ENCODE results near the gene ETS1.

The ETS1 gene

DNA sequence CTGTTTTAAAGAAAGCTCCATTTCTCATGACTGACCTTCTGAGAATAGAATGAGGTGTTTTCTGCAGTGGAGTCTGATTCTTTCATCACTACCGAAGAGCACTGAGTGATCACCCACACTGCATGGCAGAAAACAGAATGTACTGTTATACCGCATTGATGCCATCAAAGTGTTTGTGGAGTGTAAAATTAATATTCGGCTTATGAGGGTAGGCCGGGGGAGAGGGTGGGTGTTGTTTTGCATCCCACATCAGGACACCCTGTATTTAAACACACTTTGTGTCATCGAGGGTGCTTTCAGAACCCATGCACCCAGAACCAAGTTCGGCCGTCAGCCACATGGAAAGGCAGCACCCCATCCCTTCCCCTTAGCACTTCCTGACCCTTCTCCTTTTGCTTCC, 41.3 kb upstream of the ETS1 start:
- TF ChIP-seq, protein P1, sequence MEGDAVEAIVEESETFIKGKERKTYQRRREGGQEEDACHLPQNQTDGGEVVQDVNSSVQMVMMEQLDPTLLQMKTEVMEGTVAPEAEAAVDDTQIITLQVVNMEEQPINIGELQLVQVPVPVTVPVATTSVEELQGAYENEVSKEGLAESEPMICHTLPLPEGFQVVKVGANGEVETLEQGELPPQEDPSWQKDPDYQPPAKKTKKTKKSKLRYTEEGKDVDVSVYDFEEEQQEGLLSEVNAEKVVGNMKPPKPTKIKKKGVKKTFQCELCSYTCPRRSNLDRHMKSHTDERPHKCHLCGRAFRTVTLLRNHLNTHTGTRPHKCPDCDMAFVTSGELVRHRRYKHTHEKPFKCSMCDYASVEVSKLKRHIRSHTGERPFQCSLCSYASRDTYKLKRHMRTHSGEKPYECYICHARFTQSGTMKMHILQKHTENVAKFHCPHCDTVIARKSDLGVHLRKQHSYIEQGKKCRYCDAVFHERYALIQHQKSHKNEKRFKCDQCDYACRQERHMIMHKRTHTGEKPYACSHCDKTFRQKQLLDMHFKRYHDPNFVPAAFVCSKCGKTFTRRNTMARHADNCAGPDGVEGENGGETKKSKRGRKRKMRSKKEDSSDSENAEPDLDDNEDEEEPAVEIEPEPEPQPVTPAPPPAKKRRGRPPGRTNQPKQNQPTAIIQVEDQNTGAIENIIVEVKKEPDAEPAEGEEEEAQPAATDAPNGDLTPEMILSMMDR (IDR thresholded peaks at IDR 0.05; ENCODE audit: low read depth, low read length), result no peak
- no peak for DNase-seq (ENCODE audit: low read depth, low spot score)
- in situ Hi-C loops (cut with HindIII; ENCODE audit: low sequenced_read_pairs), result no loop called here
- no peak overlapping the region for H3K4me3 ChIP-seq (ENCODE audit: low read depth, low read length)

DNA sequence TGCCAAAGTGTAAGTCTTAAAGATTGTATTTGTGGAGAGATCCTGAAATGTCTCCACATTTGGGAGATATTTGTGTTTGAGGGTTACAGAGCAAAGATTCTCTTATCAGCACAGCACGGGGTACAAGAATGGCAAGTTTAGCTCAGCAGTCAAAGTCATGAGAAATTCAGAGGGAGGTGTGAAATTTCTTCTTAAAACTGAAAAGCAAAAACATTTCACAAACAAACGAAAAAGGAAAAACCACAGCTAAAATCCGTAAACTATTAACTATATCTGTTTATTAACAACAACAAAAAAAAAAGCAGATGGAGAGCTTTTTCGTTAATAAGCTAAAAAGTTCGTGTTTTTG, 40.9 kb upstream of the ETS1 start:
- in situ Hi-C loops (cut with HindIII; ENCODE audit: low sequenced_read_pairs), result no loop called here
- no peak overlapping the region for H3K4me3 ChIP-seq (ENCODE audit: low read depth, low read length)
- TF ChIP-seq, protein P1 (IDR thresholded peaks at IDR 0.05; ENCODE audit: low read depth, low read length), result no peak
- DNase-seq (ENCODE audit: low read depth, low spot score), result no peak

DNA sequence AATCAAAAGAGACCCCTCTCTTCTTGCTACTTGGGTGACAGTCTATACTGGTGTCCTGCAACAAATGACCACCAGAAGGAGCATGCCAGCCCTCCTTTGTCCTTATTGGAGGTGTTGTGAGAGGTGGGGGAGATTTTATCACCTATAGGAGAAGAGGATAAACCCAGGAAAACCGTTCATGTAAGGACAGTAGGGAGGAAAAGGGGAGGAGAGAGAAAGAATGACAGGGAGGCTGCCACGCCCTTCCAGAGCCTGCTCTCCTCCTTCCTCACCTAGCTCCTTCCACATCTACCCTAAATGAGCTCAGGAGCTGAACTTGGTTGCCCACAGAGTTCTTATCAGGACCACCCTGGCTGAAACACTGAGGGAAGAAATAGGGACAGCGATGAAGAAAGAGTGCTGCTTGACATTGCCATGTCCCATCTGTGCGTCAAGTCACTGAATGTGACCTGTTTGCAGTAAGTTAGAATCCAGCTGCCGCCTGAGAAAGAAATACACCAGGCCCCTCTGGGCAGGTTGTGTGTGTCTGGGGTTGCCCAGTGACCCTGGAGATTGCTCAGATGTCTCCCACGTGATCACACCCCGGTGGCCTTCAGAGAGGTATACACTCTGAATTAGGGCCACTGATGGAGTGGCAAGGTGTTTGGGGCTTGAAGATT, 40.4 kb upstream of the ETS1 start:
- DNase-seq (ENCODE audit: low read depth, low spot score), result no peak

DNA sequence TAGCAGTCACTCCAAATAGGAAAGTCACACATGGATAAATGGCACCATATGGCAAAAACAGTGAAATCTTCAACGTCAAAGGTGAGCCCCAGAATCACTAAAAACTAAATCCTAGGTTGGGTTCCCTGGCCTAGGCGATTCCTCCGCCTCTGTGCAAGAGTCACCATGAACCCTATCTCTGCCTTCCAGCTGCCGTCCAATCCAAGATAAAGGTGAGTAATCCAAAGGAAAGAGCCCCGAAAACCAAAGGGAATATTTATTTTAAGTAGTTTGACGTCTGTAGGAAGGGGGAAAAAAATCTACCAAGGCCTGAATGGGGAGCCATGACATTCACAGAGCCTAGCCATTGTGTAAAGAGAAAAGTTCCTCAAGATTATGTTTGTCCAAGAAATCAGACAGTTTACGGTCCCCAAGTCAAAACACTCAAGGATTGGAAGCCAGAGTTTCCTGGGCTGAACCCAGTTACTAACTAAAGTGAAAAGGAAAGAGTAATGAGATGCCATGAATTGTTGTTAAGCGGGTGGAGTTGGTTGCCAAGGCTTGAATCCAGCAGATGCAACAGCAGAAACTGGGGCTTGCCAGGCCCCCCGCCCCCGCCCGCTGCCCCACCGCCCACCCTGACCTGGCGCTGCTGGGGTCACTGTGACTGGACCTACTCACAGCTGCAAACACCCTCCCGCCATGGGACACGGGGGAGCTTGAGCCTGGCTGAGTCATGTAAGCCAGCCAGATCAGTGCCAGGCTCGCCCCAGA, 39.7 kb upstream of the ETS1 start:
- no peak overlapping the region for H3K4me3 ChIP-seq (ENCODE audit: low read depth, low read length)
- in situ Hi-C loops (cut with HindIII; ENCODE audit: low sequenced_read_pairs), result no loop called here
- TF ChIP-seq, protein P1 (IDR thresholded peaks at IDR 0.05; ENCODE audit: low read depth, low read length), result no peak
- no peak for DNase-seq (ENCODE audit: low read depth, low spot score)

More for the DNA sequence above, 40.4 kb upstream of the ETS1 start:
- TF ChIP-seq, protein P1 (IDR thresholded peaks at IDR 0.05; ENCODE audit: low read depth, low read length), result peak; percentile 22
- no peak overlapping the region for H3K4me3 ChIP-seq (ENCODE audit: low read depth, low read length)
- in situ Hi-C loops (cut with HindIII; ENCODE audit: low sequenced_read_pairs), result no loop called here

DNA sequence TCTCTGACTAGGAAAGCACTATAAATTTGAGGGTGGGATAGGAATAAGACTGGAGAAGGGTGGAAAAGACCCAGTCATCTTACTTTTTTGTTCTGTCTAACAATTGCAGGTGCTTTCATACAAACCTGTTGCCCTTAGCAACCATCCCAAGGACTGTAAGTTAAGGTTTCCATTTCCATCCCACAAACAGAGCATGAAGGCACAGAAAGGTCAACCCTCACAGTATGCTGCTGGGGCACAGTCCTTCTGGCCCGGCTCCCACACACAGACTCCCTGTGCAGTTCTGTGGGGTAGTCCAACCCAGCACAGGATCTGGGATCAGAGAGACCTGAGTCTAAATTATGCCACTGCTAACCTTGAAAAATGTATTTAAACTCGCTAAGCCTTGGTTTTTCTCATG, 38.4 kb upstream of the ETS1 start:
- DNase-seq (ENCODE audit: low read depth, low spot score), result no peak
- no peak overlapping the region for H3K4me3 ChIP-seq (ENCODE audit: low read depth, low read length)
- TF ChIP-seq, protein P1 (IDR thresholded peaks at IDR 0.05; ENCODE audit: low read depth, low read length), result no peak
- in situ Hi-C loops (cut with HindIII; ENCODE audit: low sequenced_read_pairs), result no loop called here

DNA sequence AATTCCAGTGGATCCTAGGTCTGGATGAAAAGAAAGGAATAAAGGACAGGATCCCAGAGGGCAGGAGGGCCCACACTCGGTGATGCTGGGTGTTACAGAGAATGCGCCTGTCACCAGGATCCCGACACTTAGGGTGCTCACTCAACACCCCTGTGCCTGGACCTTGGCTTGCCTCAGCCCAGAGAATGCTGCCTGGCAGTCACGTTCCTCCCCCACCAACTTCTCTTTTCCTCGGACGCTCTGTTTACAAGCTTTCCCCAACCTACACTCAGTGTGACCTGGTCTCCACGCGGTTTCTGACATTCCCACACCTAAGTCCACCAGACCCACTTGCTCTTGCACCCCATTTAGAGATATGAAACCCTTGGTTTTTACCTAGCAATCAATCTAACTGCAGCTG, 38.0 kb upstream of the ETS1 start:
- H3K4me3 ChIP-seq (ENCODE audit: low read depth, low read length), result no peak overlapping the region
- TF ChIP-seq, protein P1 (IDR thresholded peaks at IDR 0.05; ENCODE audit: low read depth, low read length), result no peak
- in situ Hi-C loops (cut with HindIII; ENCODE audit: low sequenced_read_pairs), result no loop called here
- no peak for DNase-seq (ENCODE audit: low read depth, low spot score)

Measured in astrocyte of the spinal cord (primary cell).